ENCODE measurements around the gene SLCO3A1.

The SLCO3A1 gene

GRCh38 chr15:91863621-91864255 lies 10.2 kb downstream of the SLCO3A1 start (continued):
- TF ChIP-seq PBX3 (CRISPR knock-in tag; IDR thresholded peaks at IDR 0.05) (no peak), ZNF623 (tag by site-specific recombination; IDR thresholded peaks at IDR 0.05) (no peak), ZNF18 (tag by site-specific recombination; IDR thresholded peaks at IDR 0.05) (no peak), ZBTB21 (tag by site-specific recombination; IDR thresholded peaks at IDR 0.05) (no peak), ZNF362 (tag by site-specific recombination; IDR thresholded peaks at IDR 0.05) (no peak), ZBTB8A (tag by site-specific recombination; IDR thresholded peaks at IDR 0.05) (no peak), ZNF610 (tag by site-specific recombination; IDR thresholded peaks at IDR 0.05; ENCODE audit: borderline replicate concordance) (no peak), KLF10 (tag by site-specific recombination; IDR thresholded peaks at IDR 0.05) (no peak), OSR2 (tag by site-specific recombination; IDR thresholded peaks at IDR 0.05) (no peak), ZNF701 (tag by site-specific recombination; IDR thresholded peaks at IDR 0.05) (no peak), ZNF416 (tag by site-specific recombination; IDR thresholded peaks at IDR 0.05) (no peak), ZNF132 (tag by site-specific recombination; IDR thresholded peaks at IDR 0.05; ENCODE audit: borderline replicate concordance) (no peak)

- CTCF ChIA-PET, result interaction anchor here (1.1 to 1.2 kb wide), 2 partner anchors 11 to 13 kb away, joined by 5 to 6 read pairs; partner anchors contain the start of gene SLCO3A1
- H3K4me1 ChIP-seq (ENCODE audit: control insufficient read depth, insufficient read depth, low read length), result no peaks in the 10 kb centered on the region; the same call in 1 of the 2 replicates
Observed at GRCh38 chr15:91864664-91865063, 11.2 kb downstream of the SLCO3A1 start.

More at GRCh38 chr15:91864664-91865063, 11.2 kb downstream of the SLCO3A1 start:
- Histone ChIP-seq H3K36me3 (ENCODE audit: control insufficient read depth in 2 of 2, insufficient read depth in 1 of 2, low read length in 2 of 2) (no peaks in the 10 kb centered on the region), H3K9me3 (ENCODE audit: control insufficient read depth, insufficient read depth, low read depth, low read length) (no peaks in the 10 kb centered on the region), H3K4me3 (ENCODE audit: low read depth, low read length) (no peak overlapping the region), H3K27ac (ENCODE audit: extremely low read depth, low read depth, low read length) (no peak overlapping the region)
- POLR2A ChIA-PET, result no interaction called here
- TF ChIP-seq ZNF174 (tag by site-specific recombination; IDR thresholded peaks at IDR 0.05) (no peak), ZNF580 (tag by site-specific recombination; IDR thresholded peaks at IDR 0.05) (no peak), EGR2 (tag by site-specific recombination; IDR thresholded peaks at IDR 0.05; ENCODE audit: low read depth) (no peak), CTCF (tag by site-specific recombination; IDR thresholded peaks at IDR 0.05) (no peak), BCL6B (tag by site-specific recombination; IDR thresholded peaks at IDR 0.05) (no peak), ZBTB10 (tag by site-specific recombination; IDR thresholded peaks at IDR 0.05) (no peak), IKZF3 (tag by site-specific recombination; IDR thresholded peaks at IDR 0.05) (no peak), PATZ1 (tag by site-specific recombination; IDR thresholded peaks at IDR 0.05) (no peak), KLF16 (tag by site-specific recombination; IDR thresholded peaks at IDR 0.05) (no peak)
